Mucosa of gallbladder (tissue), 1 donor: ENCODE measurements around the gene GJA3. TPM values are rescaled to one million over a fixed set of nuclear protein-coding genes. Genes with fewer than 3 reads are reported as not detected.

Source experiments
- DNase-seq: peaks from one replicate; pipeline ENCODE4 v3.0.0-alpha.2; 2020; ENCODE audit warnings: low spot score
- total RNA-seq: library from RNA; stranded (reverse); gene quantifications from one replicate; pipeline ENCODE4 v1.2.1, GENCODE V29; 2021
- donor health status: DM: no; HTN: no; CAD: no.

Gene GJA3
- total RNA-seq = 1.7 TPM

DNA sequence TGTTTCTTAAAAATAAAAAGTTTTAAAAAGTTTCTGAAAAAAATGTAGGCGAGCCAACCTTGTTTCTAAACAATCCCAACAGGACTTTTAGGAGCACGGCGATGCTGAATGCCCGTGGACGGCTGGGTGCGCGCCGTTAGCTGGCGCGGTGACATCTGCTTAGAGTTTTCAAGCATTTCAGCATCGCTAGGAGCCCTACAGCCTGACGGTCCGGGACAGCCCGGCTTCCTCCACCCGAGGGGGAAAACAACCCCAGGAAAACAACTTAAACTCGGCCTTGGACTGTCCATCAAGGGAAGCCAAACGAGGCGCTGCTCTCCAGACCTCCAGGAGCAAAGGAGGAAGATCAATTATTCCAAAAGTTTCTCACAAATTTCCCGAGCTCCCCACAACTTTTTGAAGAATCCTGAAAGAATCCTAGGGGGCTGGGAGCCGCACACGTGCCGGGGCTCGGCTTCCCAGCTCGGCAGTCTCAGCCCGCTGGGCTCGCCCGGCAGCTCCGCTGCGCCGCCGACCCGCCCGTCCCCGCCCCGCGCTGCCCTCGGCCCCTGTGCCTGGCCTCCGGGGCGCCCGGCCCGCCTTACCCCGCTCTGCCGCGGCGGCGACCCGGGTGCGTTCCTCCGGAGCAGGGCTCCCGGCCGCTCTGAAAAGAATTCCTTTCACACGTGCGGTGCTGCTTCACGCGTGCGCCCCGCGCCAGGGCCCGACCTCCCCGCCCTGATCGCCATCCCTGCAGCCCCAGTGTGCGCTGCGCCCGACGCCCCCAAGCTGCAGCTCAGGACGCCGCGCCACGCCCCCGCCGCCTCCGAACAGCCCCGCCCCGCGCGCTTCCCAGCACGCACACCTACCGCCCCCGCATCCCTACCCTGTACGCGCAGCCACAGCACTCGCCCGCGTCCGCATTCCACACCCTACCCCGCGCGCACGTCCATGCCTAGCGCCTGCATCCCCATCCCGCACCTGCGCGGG lies at the start of gene GJA3:
GJA3 (minus strand) TSS at position 747 of the 969 bp plus-strand sequence. CDS start 17,764 bp downstream, outside the sequence.
- DNase-seq = no peak

- no peak for DNase-seq
Measured at GRCh38 chr13:20209948-20210347, 49.1 kb upstream of the GJA3 start.

GRCh38 chr13:20206698-20207235 lies 45.9 kb upstream of the GJA3 start:
- no peak for DNase-seq

DNA sequence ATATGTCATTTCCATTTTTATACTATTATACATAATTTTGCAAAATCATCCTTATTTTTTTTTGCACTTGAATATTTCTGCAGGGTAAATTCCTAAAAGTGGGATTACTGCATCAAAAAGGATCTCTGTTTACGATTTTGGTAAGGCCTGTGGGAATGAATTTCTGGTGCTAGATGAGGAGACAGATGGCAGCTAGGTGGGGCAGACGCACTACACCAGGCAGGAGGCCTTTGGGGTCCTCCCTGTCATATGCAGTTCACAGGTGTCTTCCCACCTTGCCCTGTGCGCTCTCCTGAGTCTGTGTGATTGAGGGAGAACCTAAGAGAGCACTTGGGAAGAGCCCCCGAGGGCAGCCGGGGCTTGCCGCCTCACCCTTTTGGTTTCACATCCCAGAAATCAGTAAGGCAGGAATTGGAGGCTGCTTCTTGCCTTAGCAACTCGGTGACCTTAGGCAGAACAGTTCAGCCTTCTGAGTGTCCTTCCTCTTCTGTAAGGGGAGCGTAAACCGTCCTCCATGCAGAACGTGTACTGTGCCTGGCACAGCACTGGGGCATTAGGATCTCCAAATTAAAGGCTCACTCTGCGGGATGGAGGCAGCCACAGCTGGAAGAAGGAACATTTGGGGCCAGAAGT lies 45.3 kb upstream of the GJA3 start:
- no peak for DNase-seq

DNA sequence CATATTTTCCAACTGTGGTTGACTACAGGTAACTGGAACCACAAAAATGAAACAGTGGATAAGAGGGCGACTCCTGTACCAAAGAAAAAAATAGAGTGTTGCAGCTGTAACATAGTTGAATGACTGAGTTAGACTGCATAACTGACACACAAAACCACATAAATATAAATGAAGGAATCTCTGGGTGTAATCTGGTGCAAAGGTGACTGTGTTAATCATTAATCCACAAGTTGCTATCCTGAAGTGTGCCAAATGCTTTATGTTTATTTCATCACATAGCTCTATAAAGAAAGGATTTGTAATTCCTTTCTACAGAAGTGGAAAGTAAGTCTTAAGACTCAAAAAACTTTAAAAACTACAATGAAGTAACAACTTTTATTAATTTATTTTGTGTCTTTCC lies 37.9 kb upstream of the GJA3 start:
- no peak for DNase-seq

GRCh38 chr13:20197361-20197834 lies 36.5 kb upstream of the GJA3 start:
- DNase-seq = no peak

GRCh38 chr13:20195801-20196200 lies 34.9 kb upstream of the GJA3 start:
- DNase-seq = no peak

GRCh38 chr13:20193907-20194631 lies 33.2 kb upstream of the GJA3 start:
- DNase-seq = no peak

DNA sequence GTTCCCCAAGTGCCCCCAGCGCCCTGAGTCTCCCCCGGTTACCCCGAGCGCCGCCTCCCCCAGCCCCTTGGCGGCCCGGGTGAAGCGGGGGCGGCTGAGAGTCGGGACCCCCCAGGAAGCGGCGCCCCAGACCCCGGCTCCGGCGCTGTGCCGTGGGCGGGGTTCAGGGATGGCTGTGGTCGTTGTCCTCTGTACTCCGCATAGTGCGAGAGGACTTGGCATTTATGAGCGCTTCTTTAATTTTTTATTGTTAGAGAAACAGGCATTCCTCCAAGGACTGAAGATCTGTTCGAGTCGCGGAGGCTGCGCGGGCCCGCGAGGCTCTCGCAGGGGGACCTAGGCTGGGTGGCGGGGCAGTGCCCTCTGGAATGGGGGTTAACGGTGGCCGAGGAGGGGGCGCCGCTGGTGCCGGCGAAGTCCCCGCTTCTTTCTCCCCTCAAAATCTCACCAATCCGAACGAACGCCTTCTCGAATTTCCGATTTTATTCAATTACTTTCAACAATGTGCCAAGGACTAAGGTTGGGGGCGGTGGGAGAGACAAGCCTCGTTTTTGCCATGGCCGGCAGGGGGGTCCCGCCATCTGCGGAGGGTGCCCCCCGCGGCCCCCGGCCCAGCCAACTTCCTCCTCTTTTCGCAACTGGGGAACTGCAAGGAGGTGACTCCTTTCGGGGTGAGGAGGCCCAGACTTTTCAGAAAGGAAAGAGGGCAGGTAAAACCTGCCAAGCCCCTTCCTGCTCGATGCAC lies 32.5 kb upstream of the GJA3 start:
- no peak for DNase-seq

DNA sequence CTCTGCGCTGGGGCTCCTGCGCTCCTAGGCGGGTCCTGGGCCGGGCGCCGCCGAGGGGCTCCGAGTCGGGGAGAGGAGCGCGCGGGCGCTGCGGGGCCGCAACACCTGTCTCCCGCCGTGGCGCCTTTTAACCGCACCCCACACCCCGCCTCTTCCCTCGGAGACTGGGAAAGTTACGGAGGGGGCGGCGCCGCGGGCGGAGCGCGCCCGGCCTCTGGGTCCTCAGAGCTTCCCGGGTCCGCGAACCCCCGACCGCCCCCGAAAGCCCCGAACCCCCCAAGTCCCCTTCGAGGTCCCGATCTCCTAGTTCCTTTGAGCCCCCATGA lies 31.9 kb upstream of the GJA3 start, which contains the start of gene GJB2:
GJB2 (minus strand) TSS at position 103 of the 326 bp plus-strand sequence. CDS start 3,357 bp downstream, outside the sequence.
- DNase-seq = no peak

GRCh38 chr13:20192158-20192835 lies 31.4 kb upstream of the GJA3 start:
- peak; percentile 37 for DNase-seq

DNA sequence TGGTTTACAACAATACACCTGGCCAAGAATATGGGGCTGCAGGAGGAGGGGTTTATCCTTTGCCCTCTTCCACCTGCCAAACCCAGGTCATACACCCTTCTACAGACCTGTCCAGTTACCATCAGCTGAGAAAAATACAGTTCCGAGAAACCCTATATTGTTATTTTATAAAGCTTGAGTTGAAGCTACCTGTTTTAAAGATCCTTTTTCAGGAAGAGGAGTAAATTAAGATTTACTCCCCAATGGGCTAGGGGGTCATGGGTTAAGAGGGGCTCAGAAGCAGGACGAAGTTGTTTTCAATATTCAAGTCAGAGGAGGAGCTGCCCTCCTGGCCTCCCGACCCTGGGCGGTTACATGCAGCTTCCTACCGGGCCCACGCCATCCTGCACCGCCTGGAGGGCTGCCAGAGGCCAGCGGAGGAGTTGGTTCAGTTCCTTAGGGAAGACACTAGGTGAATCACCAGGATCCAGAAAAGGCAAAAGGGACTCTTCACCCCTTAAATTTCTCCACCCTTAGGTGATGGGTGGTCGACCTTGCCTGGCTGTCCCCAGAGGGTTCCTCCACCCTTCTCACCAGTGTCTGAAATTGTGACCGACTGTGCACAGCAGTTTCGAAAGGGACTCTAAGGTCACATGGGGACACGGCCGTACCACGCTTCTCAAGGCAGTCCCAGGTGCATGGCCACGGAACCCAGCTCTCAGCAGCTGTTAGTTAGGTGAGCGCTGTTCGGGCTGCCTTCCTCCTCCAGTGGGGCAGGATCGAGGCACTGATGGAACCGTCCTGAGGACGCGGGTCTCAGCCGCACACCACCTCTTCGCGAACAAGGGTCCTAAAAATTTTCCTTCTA lies 30.7 kb upstream of the GJA3 start:
- peak; percentile 51 for DNase-seq

- DNase-seq = no peak
Measured at GRCh38 chr13:20190481-20191310, 29.8 kb upstream of the GJA3 start.

DNA sequence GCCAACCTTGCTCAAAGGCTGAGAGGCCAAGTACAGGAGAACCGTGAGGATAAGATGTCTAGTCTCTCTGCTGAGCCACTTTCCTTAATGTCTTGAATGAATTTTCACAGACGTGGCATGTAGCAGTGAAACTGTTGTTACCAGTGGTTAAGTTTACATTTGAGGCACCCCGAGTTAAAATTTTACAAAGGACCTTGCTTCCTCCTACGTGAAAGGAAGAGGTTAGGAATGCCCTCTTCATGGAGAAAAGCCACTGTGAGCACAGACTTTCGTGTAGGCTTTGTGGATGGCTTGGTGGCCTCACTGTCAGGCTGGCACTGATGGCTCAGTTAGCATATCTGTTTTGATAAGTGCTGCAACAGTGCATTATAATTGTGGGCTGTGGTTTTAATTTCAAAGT lies 29.2 kb upstream of the GJA3 start:
- DNase-seq = no peak

DNA sequence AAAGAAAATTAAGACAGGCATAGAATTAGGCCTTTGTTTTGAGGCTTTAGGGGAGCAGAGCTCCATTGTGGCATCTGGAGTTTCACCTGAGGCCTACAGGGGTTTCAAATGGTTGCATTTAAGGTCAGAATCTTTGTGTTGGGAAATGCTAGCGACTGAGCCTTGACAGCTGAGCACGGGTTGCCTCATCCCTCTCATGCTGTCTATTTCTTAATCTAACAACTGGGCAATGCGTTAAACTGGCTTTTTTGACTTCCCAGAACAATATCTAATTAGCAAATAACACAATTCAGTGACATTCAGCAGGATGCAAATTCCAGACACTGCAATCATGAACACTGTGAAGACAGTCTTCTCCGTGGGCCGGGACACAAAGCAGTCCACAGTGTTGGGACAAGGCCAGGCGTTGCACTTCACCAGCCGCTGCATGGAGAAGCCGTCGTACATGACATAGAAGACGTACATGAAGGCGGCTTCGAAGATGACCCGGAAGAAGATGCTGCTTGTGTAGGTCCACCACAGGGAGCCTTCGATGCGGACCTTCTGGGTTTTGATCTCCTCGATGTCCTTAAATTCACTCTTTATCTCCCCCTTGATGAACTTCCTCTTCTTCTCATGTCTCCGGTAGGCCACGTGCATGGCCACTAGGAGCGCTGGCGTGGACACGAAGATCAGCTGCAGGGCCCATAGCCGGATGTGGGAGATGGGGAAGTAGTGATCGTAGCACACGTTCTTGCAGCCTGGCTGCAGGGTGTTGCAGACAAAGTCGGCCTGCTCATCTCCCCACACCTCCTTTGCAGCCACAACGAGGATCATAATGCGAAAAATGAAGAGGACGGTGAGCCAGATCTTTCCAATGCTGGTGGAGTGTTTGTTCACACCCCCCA lies 28.1 kb upstream of the GJA3 start:
- DNase-seq = no peak

- no peak for DNase-seq
Measured at GRCh38 chr13:20186771-20187170, 25.9 kb upstream of the GJA3 start.

- no peak for DNase-seq
Measured at GRCh38 chr13:20185366-20186056, 24.7 kb upstream of the GJA3 start.
